Measurements from ENCODE around the gene PRKCE.
A peak's percentile ranks its signal among the peaks of the same experiment; 100 is the strongest.

Gene PRKCE

GRCh38 chr2:46032161-46032813 lies 380.8 kb downstream of the PRKCE start:
- DNase-seq = no peak

- DNase-seq = no peak
Measured at GRCh38 chr2:46032996-46033395, 381.5 kb downstream of the PRKCE start.

- DNase-seq = no peak
Measured at GRCh38 chr2:46034535-46034934, 383.1 kb downstream of the PRKCE start.

GRCh38 chr2:46036929-46037328 lies 385.5 kb downstream of the PRKCE start:
- DNase-seq = no peak

GRCh38 chr2:46039543-46040303 lies 388.2 kb downstream of the PRKCE start:
- no peak for DNase-seq

GRCh38 chr2:46040563-46041155 lies 389.2 kb downstream of the PRKCE start:
- DNase-seq = no peak

- no peak for DNase-seq
Measured at GRCh38 chr2:46041434-46041833, 390.0 kb downstream of the PRKCE start.

GRCh38 chr2:46042207-46042637 lies 390.7 kb downstream of the PRKCE start:
- no peak for DNase-seq

- no peak for DNase-seq
Measured at GRCh38 chr2:46042711-46043110, 391.2 kb downstream of the PRKCE start.

GRCh38 chr2:46045888-46046287 lies 394.4 kb downstream of the PRKCE start:
- no peak for DNase-seq

GRCh38 chr2:46047290-46047689 lies 395.8 kb downstream of the PRKCE start:
- no peak for DNase-seq

GRCh38 chr2:46048693-46049092 lies 397.2 kb downstream of the PRKCE start:
- DNase-seq = no peak

- DNase-seq = no peak
Measured at GRCh38 chr2:46050027-46050426, 398.6 kb downstream of the PRKCE start.

- no peak for DNase-seq
Measured at GRCh38 chr2:46050489-46050888, 399.0 kb downstream of the PRKCE start.

- DNase-seq = no peak
Measured at GRCh38 chr2:46051085-46051484, 399.6 kb downstream of the PRKCE start.

- DNase-seq = peak; percentile 5
Measured at GRCh38 chr2:46053564-46053963, 402.1 kb downstream of the PRKCE start.

GRCh38 chr2:46056541-46056940 lies 405.1 kb downstream of the PRKCE start:
- DNase-seq = no peak

- no peak for DNase-seq
Measured at GRCh38 chr2:46058140-46058539, 406.7 kb downstream of the PRKCE start.

- DNase-seq = peak; percentile 59
Measured at GRCh38 chr2:46062637-46063412, 411.4 kb downstream of the PRKCE start.

GRCh38 chr2:46064396-46064795 lies 412.9 kb downstream of the PRKCE start:
- no peak for DNase-seq

GRCh38 chr2:46065152-46065551 lies 413.7 kb downstream of the PRKCE start:
- DNase-seq = no peak

- DNase-seq = no peak
Measured at GRCh38 chr2:46066116-46066515, 414.6 kb downstream of the PRKCE start.

- no peak for DNase-seq
Measured at GRCh38 chr2:46066601-46067000, 415.1 kb downstream of the PRKCE start.
